GM23338 (cell line): ENCODE data around the gene PLA2G6. TPM values are rescaled to one million over a fixed set of nuclear protein-coding genes. Genes with fewer than 3 reads are reported as not detected.

Experiments
- ATAC-seq: fragments of 200-7000 bp; cut with Tn5 transposase; 3 replicates; pipeline ENCODE4 v1.9.1; 2020
- DNase-seq: peaks from one replicate; pipeline ENCODE4 v3.0.0-alpha.2; 2015; ENCODE audit warnings: low spot score
- H2AFZ ChIP-seq: fragments of 200-600 bp; sonication (generic); 2 replicates; pipeline ENCODE4 v1.8.0; 2016; ENCODE audit warnings: antibody characterized with exemption, mild to moderate bottlenecking, moderate library complexity
- H3F3A ChIP-seq: fragments of 200-600 bp; sonication (generic); replicated peaks from 2 replicates; pipeline ENCODE4 v1.8.0; 2017; ENCODE audit warnings: antibody characterized with exemption, mixed run types, low read depth
- H3K27ac ChIP-seq: fragments of 200-600 bp; sonication (generic); 2 replicates; pipeline ENCODE4 v1.6.1; 2016; ENCODE audit warnings: low read depth
- H3K27me3 ChIP-seq: fragments of 200-600 bp; sonication (generic); 2 replicates; pipeline ENCODE4 v1.8.0; 2016; ENCODE audit warnings: mild to moderate bottlenecking, mixed run types, moderate library complexity; ENCODE audit not compliant: insufficient read depth
- H3K36me3 ChIP-seq: fragments of 200-600 bp; sonication (generic); 2 replicates; pipeline ENCODE4 v1.8.0; 2016; ENCODE audit warnings: mild to moderate bottlenecking; ENCODE audit not compliant: insufficient read depth
- H3K4me1 ChIP-seq: fragments of 200-600 bp; sonication (generic); 2 replicates; pipeline ENCODE4 v1.8.0; 2016; ENCODE audit warnings: mild to moderate bottlenecking, moderate library complexity; ENCODE audit not compliant: insufficient read depth
- H3K4me2 ChIP-seq: fragments of 200-600 bp; sonication (generic); 2 replicates; pipeline ENCODE4 v1.7.1; 2017; ENCODE audit warnings: mixed run types
- H3K4me3 ChIP-seq: fragments of 200-600 bp; sonication (generic); 2 replicates; pipeline ENCODE4 v1.6.1; 2016; ENCODE audit warnings: mixed run types
- H3K79me2 ChIP-seq: fragments of 200-600 bp; sonication (generic); replicated peaks from 2 replicates; pipeline ENCODE4 v1.8.0; 2017; ENCODE audit warnings: mild to moderate bottlenecking; ENCODE audit not compliant: insufficient read depth
- H3K9me2 ChIP-seq: fragments of 200-600 bp; sonication (generic); 2 replicates; pipeline ENCODE4 v1.8.0; 2017; ENCODE audit not compliant: insufficient read depth
- H4K20me1 ChIP-seq: fragments of 200-600 bp; sonication (generic); replicated peaks from 2 replicates; pipeline ENCODE4 v1.8.0; 2017; ENCODE audit warnings: mild to moderate bottlenecking; ENCODE audit not compliant: insufficient read depth
- H3K27ac Mint-ChIP-seq: 2 replicates; pipeline ENCODE4 v1.8.0; 2020; ENCODE audit warnings: inconsistent platforms, mild to moderate bottlenecking, moderate library complexity, mixed read lengths
- H3K27me3 Mint-ChIP-seq: 3 replicates; pipeline ENCODE4 v1.8.0; 2022; ENCODE audit warnings: low read depth, mild to moderate bottlenecking, moderate library complexity, mixed read lengths, inconsistent platforms; ENCODE audit not compliant: insufficient read depth, poor library complexity
- H3K36me3 Mint-ChIP-seq: 3 replicates; pipeline ENCODE4 v1.8.0; 2021; ENCODE audit warnings: low read depth, mild to moderate bottlenecking, inconsistent platforms, moderate library complexity, mixed read lengths
- H3K4me1 Mint-ChIP-seq: 3 replicates; pipeline ENCODE4 v1.8.0; 2020; ENCODE audit warnings: mild to moderate bottlenecking, inconsistent platforms, mixed read lengths
- H3K4me3 Mint-ChIP-seq: 3 replicates; pipeline ENCODE4 v1.8.0; 2021; ENCODE audit warnings: moderate library complexity, mild to moderate bottlenecking, inconsistent platforms, mixed read lengths
- H3K9me3 Mint-ChIP-seq: 3 replicates; pipeline ENCODE4 v1.8.0; 2020; ENCODE audit warnings: moderate library complexity, mild to moderate bottlenecking, inconsistent platforms, mixed read lengths
- CREB1 ChIP-seq: fragments of 250-450 bp; sonication (Bioruptor Pico); IDR thresholded peaks from 2 replicates; pipeline ENCODE4 v1.5.0; 2020; ENCODE audit warnings: low read depth, mild to moderate bottlenecking, moderate library complexity
- CTCF ChIP-seq, 2 experiments: fragments of 200-600 bp in 1 of 2; sonication (generic) in 1 of 2; conservative IDR thresholded peaks; 2 replicates each; pipeline versions ENCODE4 v1.5.1 to v1.6.1; 2016 to 2017; ENCODE audit warnings: antibody characterized with exemption in 2 of 2, low read depth in 2 of 2, mild to moderate bottlenecking in 2 of 2, moderate library complexity in 1 of 2
- ETS1 ChIP-seq: IDR thresholded peaks from 2 replicates; pipeline ENCODE4 v1.6.1; 2016; ENCODE audit warnings: antibody characterized with exemption
- EZH2 ChIP-seq: fragments of 200-600 bp; sonication (generic); IDR thresholded peaks from one replicate; pipeline ENCODE4 v1.8.0; 2017; ENCODE audit warnings: antibody characterized with exemption, mild to moderate bottlenecking, low read depth; ENCODE audit not compliant: unreplicated experiment
- EZH2phosphoT487 ChIP-seq: fragments of 200-600 bp; sonication (generic); IDR thresholded peaks from one replicate; pipeline ENCODE4 v1.8.1; 2018; ENCODE audit warnings: antibody characterized with exemption; ENCODE audit not compliant: unreplicated experiment
- JUNB ChIP-seq: IDR thresholded peaks from one replicate; pipeline ENCODE4 v1.6.1; 2016; ENCODE audit warnings: antibody characterized with exemption; ENCODE audit not compliant: unreplicated experiment
- NANOG ChIP-seq: IDR thresholded peaks from 2 replicates; pipeline ENCODE4 v1.6.1; 2016; ENCODE audit warnings: antibody characterized with exemption, borderline replicate concordance
- POLR2AphosphoS5 ChIP-seq: IDR thresholded peaks from 2 replicates; pipeline ENCODE4 v1.6.1; 2016; ENCODE audit warnings: antibody characterized with exemption, low read depth
- REST ChIP-seq: IDR thresholded peaks from one replicate; pipeline ENCODE4 v1.6.1; 2018; ENCODE audit warnings: antibody characterized with exemption; ENCODE audit not compliant: unreplicated experiment
- STAT1 ChIP-seq: IDR thresholded peaks from one replicate; pipeline ENCODE4 v1.6.1; 2016; ENCODE audit warnings: antibody characterized with exemption; ENCODE audit not compliant: unreplicated experiment
- ZNF114 ChIP-seq: fragments of 250-450 bp; sonication (Bioruptor Pico); IDR thresholded peaks from 2 replicates; pipeline ENCODE4 v1.5.0; 2020; ENCODE audit warnings: mild to moderate bottlenecking, moderate library complexity
- ZNF331 ChIP-seq: fragments of 250-450 bp; sonication (Bioruptor Pico); IDR thresholded peaks from 2 replicates; pipeline ENCODE4 v1.5.0; 2020; ENCODE audit warnings: low read depth, mild to moderate bottlenecking, moderate library complexity
- ZNF462 ChIP-seq: fragments of 250-450 bp; sonication (Bioruptor Pico); IDR thresholded peaks from 2 replicates; pipeline ENCODE4 v1.5.0; 2020; ENCODE audit warnings: mild to moderate bottlenecking, moderate library complexity
- polyA plus RNA-seq: library from polyadenylated mRNA; unstranded; fragments of >200 nt; fragmentation: Nextera tagmentation; extraction: Ambion mirVana; gene quantifications from 2 replicates; pipeline ENCODE4 v1.2.1, GENCODE V29; 2016
- total RNA-seq: library from RNA; depleted of rRNA; stranded (reverse); fragments of >200 nt; shearing (Covaris generic); gene quantifications from 2 replicates; pipeline ENCODE4 v1.2.3, GENCODE V29; 2014

PLA2G6 gene
- total and polyA plus RNA-seq, 2 experiments from 2014 or later: 4.5 to 12.6 TPM

- Mint-ChIP-seq H3K36me3 (peaks cover 25% of the 10 kb centered on the region), H3K4me1 (peaks cover 5% of the 10 kb centered on the region; the same call in 1 of the 3 replicates), H3K27me3 (peaks cover 5% of the 10 kb centered on the region), H3K4me3 (no peak overlapping the region), H3K9me3 (no peaks in the 10 kb centered on the region; the same call in 2 of the 3 replicates), H3K27ac (no peak overlapping the region)
- no peak overlapping the region for H2AFZ ChIP-seq
- peaks cover 7% of the 10 kb centered on the region; the same call in 1 of the 2 replicates for H4K20me1 ChIP-seq
- H3K27me3 ChIP-seq: no peaks in the 10 kb centered on the region
- no peaks in the 10 kb centered on the region for H3K79me2 ChIP-seq
- no peaks in the 10 kb centered on the region for H3K4me1 ChIP-seq
- no peak overlapping the region for H3K27ac ChIP-seq
- no peak for DNase-seq
- no peak for TF ChIP-seq NANOG
- TF ChIP-seq ETS1: no peak
- TF ChIP-seq ZNF462: no peak
- no peak for TF ChIP-seq POLR2AphosphoS5
- no peak for TF ChIP-seq ZNF114 (CRISPR knock-in tag)
- no peak for TF ChIP-seq EZH2
- TF ChIP-seq ZNF331 (CRISPR knock-in tag): no peak
- no peak for TF ChIP-seq JUNB
- TF ChIP-seq CTCF (conservative IDR thresholded peaks at IDR 0.05; ENCODE audit: low read depth in 2 of 2): no peak
- TF ChIP-seq STAT1: no peak
- no peak for TF ChIP-seq REST
- TF ChIP-seq CREB1 (CRISPR knock-in tag): no peak
- TF ChIP-seq EZH2phosphoT487: no peak
- H3K36me3 ChIP-seq: 0 out of 2 replicates have a peak, but pooled peaks cover 2% of the 10 kb centered on the region
- H3F3A ChIP-seq: no peaks in the 10 kb centered on the region
- no peaks in the 10 kb centered on the region for H3K9me2 ChIP-seq
- H3K4me3 ChIP-seq: no peak overlapping the region
- H3K4me2 ChIP-seq: no peak overlapping the region
- ATAC-seq: no peak
These were observed 45.4 kb upstream of the PLA2G6 start for GRCh38 chr22:38226853-38227649.
